ENCODE data around the gene SEMA3A. TPM values are rescaled to one million over a fixed set of nuclear protein-coding genes. Genes with fewer than 3 reads are reported as not detected.

Gene SEMA3A
- total and polyA plus RNA-seq, 2 of the 13 experiments (the other 11 are each of a cell fraction or from before 2014, with no cell fraction given): 0.29 to 1.2 TPM

DNA sequence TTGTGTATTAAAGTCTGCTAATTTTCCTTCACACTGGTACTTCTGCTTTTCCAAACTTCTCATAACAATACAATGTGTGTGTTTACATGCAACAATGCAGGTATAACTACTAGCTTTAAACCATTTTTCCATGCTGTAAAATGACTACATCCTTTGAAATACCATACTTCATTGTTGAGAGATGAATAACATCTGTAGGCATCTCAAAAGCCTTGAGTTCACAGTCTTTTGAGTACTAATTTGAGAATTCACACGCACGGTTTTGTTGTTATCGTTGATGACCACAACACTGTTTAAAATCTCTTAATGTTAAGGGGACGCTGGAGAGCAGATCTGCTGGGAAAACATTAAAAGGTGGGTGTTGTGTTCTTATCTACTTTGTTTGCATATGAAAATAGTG, 37.4 kb downstream of the SEMA3A start:
- H4K20me1 ChIP-seq (ENCODE audit: insufficient read depth, low read length): no peaks in the 10 kb centered on the region
- no TSS peak for BruUV-seq (replicated peaks)
- H3K27me3 ChIP-seq (ENCODE audit: control insufficient read depth in 1 of 2, insufficient read depth in 2 of 2, low read length in 2 of 2): no peaks in the 10 kb centered on the region
- DNase-seq (ENCODE audit: low spot score): no peak
- POLR2A ChIA-PET: no interaction called here
- no peaks in the 10 kb centered on the region for H3K36me3 ChIP-seq (replicated peaks in 1 of 2; ENCODE audit: control insufficient read depth in 1 of 2, insufficient read depth in 2 of 2, low read length in 2 of 2)
- H3K4me1 ChIP-seq (ENCODE audit: insufficient read depth, low read length): no peaks in the 10 kb centered on the region
- no peak for ATAC-seq
- intact Hi-C loops (cut with micrococcal nuclease; ENCODE audit: unreplicated experiment) (no loop called here), in situ Hi-C loops (cut with HindIII; ENCODE audit: extremely low pct_ligation_motif_present, low pct_unique_long_range_greater_than_20kb) (no loop called here)
- H3K9me3 ChIP-seq (ENCODE audit: low read length): no peaks in the 10 kb centered on the region
- H3K79me2 ChIP-seq (ENCODE audit: insufficient read depth, low read length): no peaks in the 10 kb centered on the region
- H2AFZ ChIP-seq (ENCODE audit: low read length): no peak overlapping the region
- 56% methylated on average over 4 of the region's 4 CpGs for WGBS (ENCODE audit: low lambda C conversion rate)
- CTCF ChIA-PET (ENCODE audit: low intra/inter-chr PET ratio, low total read pairs): no interaction called here
- TF ChIP-seq YEATS4 (CRISPR knock-in tag; IDR thresholded peaks at IDR 0.05; ENCODE audit: borderline replicate concordance): no peak
- TF ChIP-seq, protein P1, sequence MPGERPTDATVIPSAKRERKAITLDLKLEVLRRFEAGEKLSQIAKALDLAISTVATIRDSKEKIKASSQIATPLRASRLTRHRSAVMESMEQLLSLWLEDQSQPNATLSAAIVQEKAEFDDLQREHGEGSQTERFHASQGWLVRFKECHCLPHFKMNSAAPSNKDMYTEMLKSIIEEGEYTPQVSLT (CRISPR knock-in tag; IDR thresholded peaks at IDR 0.05; ENCODE audit: borderline replicate concordance, low read depth): no peak
- TF ChIP-seq, protein P2, sequence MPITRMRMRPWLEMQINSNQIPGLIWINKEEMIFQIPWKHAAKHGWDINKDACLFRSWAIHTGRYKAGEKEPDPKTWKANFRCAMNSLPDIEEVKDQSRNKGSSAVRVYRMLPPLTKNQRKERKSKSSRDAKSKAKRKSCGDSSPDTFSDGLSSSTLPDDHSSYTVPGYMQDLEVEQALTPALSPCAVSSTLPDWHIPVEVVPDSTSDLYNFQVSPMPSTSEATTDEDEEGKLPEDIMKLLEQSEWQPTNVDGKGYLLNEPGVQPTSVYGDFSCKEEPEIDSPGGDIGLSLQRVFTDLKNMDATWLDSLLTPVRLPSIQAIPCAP (CRISPR knock-in tag; IDR thresholded peaks at IDR 0.05; ENCODE audit: low read depth): no peak
- no peak for TF ChIP-seq ZNF160 (CRISPR knock-in tag; IDR thresholded peaks at IDR 0.05)
- TF ChIP-seq, protein P3, sequence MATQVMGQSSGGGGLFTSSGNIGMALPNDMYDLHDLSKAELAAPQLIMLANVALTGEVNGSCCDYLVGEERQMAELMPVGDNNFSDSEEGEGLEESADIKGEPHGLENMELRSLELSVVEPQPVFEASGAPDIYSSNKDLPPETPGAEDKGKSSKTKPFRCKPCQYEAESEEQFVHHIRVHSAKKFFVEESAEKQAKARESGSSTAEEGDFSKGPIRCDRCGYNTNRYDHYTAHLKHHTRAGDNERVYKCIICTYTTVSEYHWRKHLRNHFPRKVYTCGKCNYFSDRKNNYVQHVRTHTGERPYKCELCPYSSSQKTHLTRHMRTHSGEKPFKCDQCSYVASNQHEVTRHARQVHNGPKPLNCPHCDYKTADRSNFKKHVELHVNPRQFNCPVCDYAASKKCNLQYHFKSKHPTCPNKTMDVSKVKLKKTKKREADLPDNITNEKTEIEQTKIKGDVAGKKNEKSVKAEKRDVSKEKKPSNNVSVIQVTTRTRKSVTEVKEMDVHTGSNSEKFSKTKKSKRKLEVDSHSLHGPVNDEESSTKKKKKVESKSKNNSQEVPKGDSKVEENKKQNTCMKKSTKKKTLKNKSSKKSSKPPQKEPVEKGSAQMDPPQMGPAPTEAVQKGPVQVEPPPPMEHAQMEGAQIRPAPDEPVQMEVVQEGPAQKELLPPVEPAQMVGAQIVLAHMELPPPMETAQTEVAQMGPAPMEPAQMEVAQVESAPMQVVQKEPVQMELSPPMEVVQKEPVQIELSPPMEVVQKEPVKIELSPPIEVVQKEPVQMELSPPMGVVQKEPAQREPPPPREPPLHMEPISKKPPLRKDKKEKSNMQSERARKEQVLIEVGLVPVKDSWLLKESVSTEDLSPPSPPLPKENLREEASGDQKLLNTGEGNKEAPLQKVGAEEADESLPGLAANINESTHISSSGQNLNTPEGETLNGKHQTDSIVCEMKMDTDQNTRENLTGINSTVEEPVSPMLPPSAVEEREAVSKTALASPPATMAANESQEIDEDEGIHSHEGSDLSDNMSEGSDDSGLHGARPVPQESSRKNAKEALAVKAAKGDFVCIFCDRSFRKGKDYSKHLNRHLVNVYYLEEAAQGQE (IDR thresholded peaks at IDR 0.05; ENCODE audit: borderline replicate concordance in 1 of 2, low read depth in 1 of 2, low read length in 2 of 2): no peak
- TF ChIP-seq NR1H2 (CRISPR knock-in tag; IDR thresholded peaks at IDR 0.05; ENCODE audit: borderline replicate concordance, low read depth): no peak
- TF ChIP-seq ZSCAN31 (CRISPR knock-in tag; IDR thresholded peaks at IDR 0.05; ENCODE audit: low read depth): no peak
- TF ChIP-seq, protein P4, sequence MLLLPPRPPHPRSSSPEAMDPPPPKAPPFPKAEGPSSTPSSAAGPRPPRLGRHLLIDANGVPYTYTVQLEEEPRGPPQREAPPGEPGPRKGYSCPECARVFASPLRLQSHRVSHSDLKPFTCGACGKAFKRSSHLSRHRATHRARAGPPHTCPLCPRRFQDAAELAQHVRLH (CRISPR knock-in tag; IDR thresholded peaks at IDR 0.05; ENCODE audit: borderline replicate concordance, low read depth): no peak
- TF ChIP-seq NFE2L2 (IDR thresholded peaks at IDR 0.05; ENCODE audit: low read length): no peak
- TF ChIP-seq, protein P5, sequence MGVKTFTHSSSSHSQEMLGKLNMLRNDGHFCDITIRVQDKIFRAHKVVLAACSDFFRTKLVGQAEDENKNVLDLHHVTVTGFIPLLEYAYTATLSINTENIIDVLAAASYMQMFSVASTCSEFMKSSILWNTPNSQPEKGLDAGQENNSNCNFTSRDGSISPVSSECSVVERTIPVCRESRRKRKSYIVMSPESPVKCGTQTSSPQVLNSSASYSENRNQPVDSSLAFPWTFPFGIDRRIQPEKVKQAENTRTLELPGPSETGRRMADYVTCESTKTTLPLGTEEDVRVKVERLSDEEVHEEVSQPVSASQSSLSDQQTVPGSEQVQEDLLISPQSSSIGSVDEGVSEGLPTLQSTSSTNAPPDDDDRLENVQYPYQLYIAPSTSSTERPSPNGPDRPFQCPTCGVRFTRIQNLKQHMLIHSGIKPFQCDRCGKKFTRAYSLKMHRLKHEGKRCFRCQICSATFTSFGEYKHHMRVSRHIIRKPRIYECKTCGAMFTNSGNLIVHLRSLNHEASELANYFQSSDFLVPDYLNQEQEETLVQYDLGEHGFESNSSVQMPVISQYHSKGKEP (CRISPR knock-in tag; IDR thresholded peaks at IDR 0.05): no peak
- TF ChIP-seq JUNB (CRISPR knock-in tag; IDR thresholded peaks at IDR 0.05; ENCODE audit: borderline replicate concordance): no peak
- TF ChIP-seq ZSCAN25 (CRISPR knock-in tag; IDR thresholded peaks at IDR 0.05): no peak
- TF ChIP-seq, protein P6, sequence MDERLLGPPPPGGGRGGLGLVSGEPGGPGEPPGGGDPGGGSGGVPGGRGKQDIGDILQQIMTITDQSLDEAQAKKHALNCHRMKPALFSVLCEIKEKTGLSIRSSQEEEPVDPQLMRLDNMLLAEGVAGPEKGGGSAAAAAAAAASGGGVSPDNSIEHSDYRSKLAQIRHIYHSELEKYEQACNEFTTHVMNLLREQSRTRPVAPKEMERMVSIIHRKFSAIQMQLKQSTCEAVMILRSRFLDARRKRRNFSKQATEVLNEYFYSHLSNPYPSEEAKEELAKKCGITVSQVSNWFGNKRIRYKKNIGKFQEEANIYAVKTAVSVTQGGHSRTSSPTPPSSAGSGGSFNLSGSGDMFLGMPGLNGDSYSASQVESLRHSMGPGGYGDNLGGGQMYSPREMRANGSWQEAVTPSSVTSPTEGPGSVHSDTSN (CRISPR knock-in tag; IDR thresholded peaks at IDR 0.05): no peak
- no peak for TF ChIP-seq MED13 (CRISPR knock-in tag; IDR thresholded peaks at IDR 0.05)
- no peak overlapping the region for H3K4me3 ChIP-seq (replicated peaks in 1 of 3; ENCODE audit: insufficient read depth in 1 of 3, low read depth in 2 of 3, low read length in 3 of 3)
- H3K9ac ChIP-seq (ENCODE audit: insufficient read depth, low read depth, low read length): no peak overlapping the region
- H3K4me2 ChIP-seq (ENCODE audit: low read depth, low read length): no peak overlapping the region
- H3K27ac ChIP-seq (ENCODE audit: extremely low read length, insufficient read depth, low read length): no peak overlapping the region
- FAIRE-seq: no peak
